H54 (cell line): ENCODE data around the gene MED13L.

Experiments used
- DNase-seq: peaks from one replicate; pipeline ENCODE4 v3.0.0; 2011; ENCODE audit warnings: low spot score, mixed read lengths; ENCODE audit not compliant: insufficient read length
- FAIRE-seq: peaks from 3 replicates; lab custom pipeline; 2011; peaks lifted over from hg19 to GRCh38; lab: Jason Lieb, UNC
- POLR2A ChIP-seq: IDR thresholded peaks from 2 replicates; pipeline ENCODE4 v1.6.1; 2011; ENCODE audit warnings: low read depth, mild to moderate bottlenecking, low read length

The MED13L gene

GRCh38 chr12:116277467-116278278, at the start of gene MED13L:
TSS of gene MED13L (minus strand) at chr12:116277693. CDS start at chr12:116277131, 562 bp downstream.
- TF ChIP-seq POLR2A, result peak; percentile 49; the same call in 1 of the 2 replicates
- peak; percentile 97 for DNase-seq
- FAIRE-seq, result no peak

GRCh38 chr12:116325336-116325664, 47.8 kb upstream of the MED13L start:
- FAIRE-seq, result no peak
- no peak for DNase-seq
- no peak for TF ChIP-seq POLR2A

- TF ChIP-seq POLR2A, result no peak
- DNase-seq, result no peak
- FAIRE-seq, result no peak
Observed at GRCh38 chr12:116324654-116325335, 47.3 kb upstream of the MED13L start.

GRCh38 chr12:116323406-116324386, 46.2 kb upstream of the MED13L start:
- no peak for FAIRE-seq
- no peak for DNase-seq
- no peak for TF ChIP-seq POLR2A

GRCh38 chr12:116321913-116322312, 44.4 kb upstream of the MED13L start:
- DNase-seq (no peak), FAIRE-seq (no peak)
- no peak for TF ChIP-seq POLR2A

GRCh38 chr12:116320791-116321217, 43.3 kb upstream of the MED13L start:
- DNase-seq (no peak), FAIRE-seq (no peak)
- no peak for TF ChIP-seq POLR2A

GRCh38 chr12:116319898-116320621, 42.6 kb upstream of the MED13L start:
- DNase-seq, result peak; percentile 22
- no peak for TF ChIP-seq POLR2A
- FAIRE-seq, result no peak

- DNase-seq, result no peak
- no peak for FAIRE-seq
- TF ChIP-seq POLR2A, result no peak
Observed at GRCh38 chr12:116319233-116319897, 41.9 kb upstream of the MED13L start.

GRCh38 chr12:116318576-116319232, 41.2 kb upstream of the MED13L start:
- no peak for TF ChIP-seq POLR2A
- no peak for FAIRE-seq
- no peak for DNase-seq

- no peak for DNase-seq
- TF ChIP-seq POLR2A, result no peak
Observed at GRCh38 chr12:116317986-116318575, 40.6 kb upstream of the MED13L start.

GRCh38 chr12:116317139-116317538, 39.6 kb upstream of the MED13L start:
- DNase-seq (no peak), FAIRE-seq (no peak)
- TF ChIP-seq POLR2A, result no peak

More at GRCh38 chr12:116317986-116318575, 40.6 kb upstream of the MED13L start:
- no peak for FAIRE-seq

GRCh38 chr12:116314477-116314876, 37.0 kb upstream of the MED13L start:
- DNase-seq, result no peak
- no peak for TF ChIP-seq POLR2A
- no peak for FAIRE-seq
